Calu3 (cell line): ENCODE data around the gene ALDH4A1. TPM values are rescaled to one million over a fixed set of nuclear protein-coding genes. Genes with fewer than 3 reads are reported as not detected.

Source experiments
- BruUV-seq: library from RNA; stranded (reverse); fragments of 400-500 nt; replicated peaks from 2 replicates; lab custom pipeline; 2021; lab: Mats Ljungman, UMichigan
- CTCF ChIA-PET: fragments of 300-600 bp; sonication (Branson Sonifier 250); formaldehyde crosslinking; loops from one replicate; lab custom pipeline; 2022; ENCODE audit warnings: antibody characterized with exemption; lab: Charles Lee
- DNase-seq: peaks from one replicate; pipeline ENCODE4 v3.0.0; 2022
- H3K27ac Mint-ChIP-seq: one replicate; pipeline ENCODE4 v1.8.0; 2022; ENCODE audit warnings: mixed read lengths; ENCODE audit not compliant: unreplicated experiment
- H3K27me3 Mint-ChIP-seq: one replicate; pipeline ENCODE4 v1.8.0; 2022; ENCODE audit warnings: mixed read lengths; ENCODE audit not compliant: unreplicated experiment
- H3K36me3 Mint-ChIP-seq: one replicate; pipeline ENCODE4 v1.8.0; 2022; ENCODE audit warnings: mild to moderate bottlenecking, moderate library complexity, mixed read lengths; ENCODE audit not compliant: insufficient read depth, unreplicated experiment
- H3K4me1 Mint-ChIP-seq: one replicate; pipeline ENCODE4 v1.8.0; 2022; ENCODE audit warnings: mild to moderate bottlenecking, low read depth, mixed read lengths; ENCODE audit not compliant: unreplicated experiment
- H3K4me3 Mint-ChIP-seq: one replicate; pipeline ENCODE4 v1.8.0; 2022; ENCODE audit warnings: mild to moderate bottlenecking, low read depth, moderate library complexity, mixed read lengths; ENCODE audit not compliant: unreplicated experiment
- H3K9me3 Mint-ChIP-seq: one replicate; pipeline ENCODE4 v1.8.0; 2022; ENCODE audit warnings: low read depth, mixed read lengths; ENCODE audit not compliant: unreplicated experiment
- CTCF ChIP-seq: fragments of 200-600 bp; IDR thresholded peaks from one replicate; pipeline ENCODE4 v1.8.0; 2022; ENCODE audit warnings: antibody characterized with exemption; ENCODE audit not compliant: unreplicated experiment
- intact Hi-C: fragments of 100-400 bp; cut with micrococcal nuclease; formaldehyde crosslinking; loops from one replicate; pipeline ENCODE4 v1.10.0; 2022; ENCODE audit not compliant: unreplicated experiment
- total RNA-seq: library from RNA; stranded (reverse); gene quantifications from 2 replicates; pipeline ENCODE4 v1.2.3, GENCODE V29; 2022

ALDH4A1 gene
- total RNA-seq, 1 experiment from 2014 or later = 10.7 TPM

DNA sequence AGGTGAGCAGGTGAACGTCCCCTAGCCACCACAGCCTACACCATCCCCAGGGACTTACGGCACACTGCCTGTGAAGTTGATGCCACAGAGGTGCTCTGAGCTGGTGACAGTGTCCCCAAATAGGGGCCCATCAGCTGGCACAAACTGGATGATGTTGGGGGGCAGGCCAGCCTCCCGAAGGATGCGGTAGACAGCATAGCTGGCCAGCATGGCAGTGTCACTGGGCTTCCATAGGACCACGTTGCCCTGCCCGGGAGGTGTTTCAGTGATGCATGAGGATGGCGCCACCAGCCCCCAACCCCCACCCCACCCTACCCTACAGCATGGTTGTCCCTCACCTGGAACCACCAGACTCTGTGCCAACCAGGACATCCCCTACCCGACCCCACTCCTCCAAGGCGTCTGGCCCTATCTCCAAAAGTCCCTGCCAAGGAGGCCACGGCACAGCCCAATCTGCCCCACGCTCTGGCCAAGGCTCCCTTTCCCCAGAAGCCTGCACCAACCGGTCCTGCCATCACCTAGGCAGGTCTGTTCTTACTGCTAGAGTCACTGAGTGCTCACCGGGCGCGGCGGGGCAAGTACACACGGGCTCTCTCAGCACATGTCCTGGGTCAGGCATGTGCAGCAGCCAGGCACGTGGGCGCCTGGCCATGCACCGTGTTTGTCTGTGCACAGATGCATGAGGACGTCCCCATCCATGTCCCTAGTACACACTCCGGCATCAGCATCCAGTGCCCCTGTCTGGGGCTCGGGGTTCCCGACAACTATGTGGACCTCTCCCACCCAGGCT is 20.5 kb downstream of the ALDH4A1 start:
- TF ChIP-seq CTCF = no peak
- intact Hi-C loops = no loop called here
- no peak for DNase-seq
- BruUV-seq = no TSS peak
- H3K9me3 Mint-ChIP-seq = no peaks in the 10 kb centered on the region
- H3K4me1 Mint-ChIP-seq = no peaks in the 10 kb centered on the region
- H3K27me3 Mint-ChIP-seq = no peaks in the 10 kb centered on the region
- H3K36me3 Mint-ChIP-seq = no peaks in the 10 kb centered on the region
- no peak overlapping the region for H3K27ac Mint-ChIP-seq
- CTCF ChIA-PET = no interaction called here
- no peak overlapping the region for H3K4me3 Mint-ChIP-seq

DNA sequence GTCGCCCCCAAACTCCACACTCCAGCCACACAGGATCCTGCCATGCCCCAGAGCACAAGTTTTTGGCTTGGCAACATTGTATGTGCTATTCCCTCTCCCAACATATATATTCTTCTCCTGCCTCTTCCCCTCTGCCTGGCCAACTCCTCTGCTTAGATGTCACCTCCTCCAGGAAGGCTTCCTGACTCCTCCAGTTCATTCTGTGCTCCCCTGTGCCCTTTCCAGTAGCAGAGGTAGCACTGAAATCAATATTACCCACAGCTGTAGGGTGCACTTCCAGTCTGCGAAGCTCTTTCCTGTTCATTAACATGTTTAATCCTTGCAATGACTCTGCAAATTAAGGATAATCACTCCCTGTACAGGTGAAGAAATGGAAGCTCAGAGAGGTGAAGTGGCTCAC is 21.2 kb downstream of the ALDH4A1 start:
- Mint-ChIP-seq H3K27me3 (no peaks in the 10 kb centered on the region), H3K27ac (no peak overlapping the region), H3K4me3 (no peak overlapping the region), H3K36me3 (no peaks in the 10 kb centered on the region), H3K9me3 (no peaks in the 10 kb centered on the region), H3K4me1 (no peaks in the 10 kb centered on the region)
- no peak for DNase-seq
- intact Hi-C loops = no loop called here
- no TSS peak for BruUV-seq
- no peak for TF ChIP-seq CTCF
- CTCF ChIA-PET = no interaction called here

DNA sequence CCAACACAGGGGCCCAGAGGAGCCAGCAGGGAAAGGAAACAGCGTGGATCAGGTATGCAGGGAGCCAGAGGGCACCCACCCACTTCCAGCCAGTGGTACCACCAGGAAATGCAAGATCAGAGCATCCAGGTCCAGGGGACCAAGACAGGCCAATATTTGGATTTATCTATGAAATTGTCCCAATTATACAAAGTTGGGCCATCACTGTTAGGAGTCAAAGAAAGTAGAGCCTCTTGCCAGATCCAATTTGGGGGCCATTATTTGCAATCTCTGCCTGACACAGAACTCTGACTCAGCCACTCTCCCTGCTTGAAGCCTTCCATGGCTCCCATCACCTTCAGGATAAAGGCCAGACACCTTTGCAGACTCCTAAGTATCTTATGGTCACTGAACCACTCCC is 21.8 kb downstream of the ALDH4A1 start:
- BruUV-seq = no TSS peak
- CTCF ChIA-PET = no interaction called here
- intact Hi-C loops = no loop called here
- no peak for DNase-seq
- Mint-ChIP-seq H3K36me3 (no peaks in the 10 kb centered on the region), H3K9me3 (no peaks in the 10 kb centered on the region), H3K4me3 (no peak overlapping the region), H3K4me1 (no peaks in the 10 kb centered on the region), H3K27me3 (no peaks in the 10 kb centered on the region), H3K27ac (no peak overlapping the region)
- TF ChIP-seq CTCF = no peak

DNA sequence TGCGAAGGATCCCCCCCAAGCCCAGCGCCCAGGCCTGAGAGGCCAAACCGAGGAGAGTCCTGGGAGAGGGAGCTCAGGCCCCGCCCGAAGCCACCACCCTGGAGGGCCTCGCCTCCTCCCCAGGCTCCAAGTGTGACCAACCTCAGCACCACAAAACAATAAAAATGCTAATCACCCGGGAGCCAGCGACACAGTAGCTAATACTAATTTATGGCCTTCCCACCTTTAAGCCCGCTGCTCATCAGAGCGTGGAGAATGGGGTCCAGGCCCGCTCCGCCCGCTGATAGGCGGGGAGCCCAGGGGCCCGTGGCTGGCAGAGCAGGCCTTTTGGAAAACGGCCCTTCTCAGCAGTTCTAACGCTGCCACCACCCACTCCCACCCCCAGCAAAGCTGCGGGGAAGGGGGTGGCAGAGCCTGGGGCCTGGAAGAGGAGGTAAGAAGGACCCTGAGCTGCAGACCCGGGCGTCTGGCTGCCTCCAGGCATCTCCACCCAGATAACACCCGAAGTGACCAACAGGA is 22.5 kb downstream of the ALDH4A1 start:
- CTCF ChIA-PET = no interaction called here
- DNase-seq = no peak
- intact Hi-C loops = no loop called here
- BruUV-seq = no TSS peak
- Mint-ChIP-seq H3K4me1 (no peaks in the 10 kb centered on the region), H3K36me3 (no peaks in the 10 kb centered on the region), H3K4me3 (no peak overlapping the region), H3K27ac (no peak overlapping the region), H3K9me3 (no peaks in the 10 kb centered on the region), H3K27me3 (no peaks in the 10 kb centered on the region)
- TF ChIP-seq CTCF = no peak
